ENCODE data around the gene TBL1X. TPM values are rescaled to one million over a fixed set of nuclear protein-coding genes. Genes with fewer than 3 reads are reported as not detected.

Gene TBL1X
- total and polyA plus RNA-seq, 2 of the 13 experiments (the other 11 are each of a cell fraction or from before 2014, with no cell fraction given), result 17.6 to 19.9 TPM

DNA sequence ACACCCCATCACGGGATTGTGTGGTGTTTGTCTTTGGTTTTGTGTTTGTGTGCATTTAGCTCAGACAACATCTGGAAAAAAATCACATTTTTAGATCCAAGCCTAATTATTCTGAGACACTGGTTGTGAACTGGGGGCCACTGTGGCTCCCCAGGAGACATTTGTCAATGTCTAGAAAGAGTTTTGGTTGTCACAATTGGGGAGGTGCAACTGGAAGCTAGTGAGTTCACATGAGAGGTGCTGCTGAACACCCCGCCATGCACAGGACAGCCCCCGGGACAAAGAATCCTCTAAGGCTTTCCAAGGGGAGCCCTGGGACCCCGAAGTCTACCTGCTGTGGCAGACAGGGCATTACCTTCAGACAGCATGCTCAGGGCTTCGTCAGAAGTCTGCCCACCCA, 274.3 kb downstream of the TBL1X start:
- POLR2A ChIA-PET, result no interaction called here
- in situ Hi-C loops (cut with HindIII; ENCODE audit: extremely low pct_ligation_motif_present, low pct_unique_long_range_greater_than_20kb), result no loop called here
- Histone ChIP-seq H3K4me1 (ENCODE audit: insufficient read depth, low read length) (no peaks in the 10 kb centered on the region), H3K27me3 (ENCODE audit: control insufficient read depth in 1 of 2, insufficient read depth in 2 of 2, low read length in 2 of 2) (no peaks in the 10 kb centered on the region), H3K27ac (ENCODE audit: extremely low read length, insufficient read depth, low read length) (no peak overlapping the region), H3K36me3 (replicated peaks in 1 of 2; ENCODE audit: control insufficient read depth in 1 of 2, insufficient read depth in 2 of 2, low read length in 2 of 2) (no peaks in the 10 kb centered on the region), H3K4me2 (ENCODE audit: low read depth, low read length) (no peak overlapping the region), H3K79me2 (ENCODE audit: insufficient read depth, low read length) (no peaks in the 10 kb centered on the region), H2AFZ (ENCODE audit: low read length) (no peak overlapping the region), H4K20me1 (ENCODE audit: insufficient read depth, low read length) (no peaks in the 10 kb centered on the region), H3K9me3 (ENCODE audit: low read length) (no peaks in the 10 kb centered on the region), H3K9ac (ENCODE audit: insufficient read depth, low read depth, low read length) (no peak overlapping the region), H3K4me3 (replicated peaks in 1 of 3; ENCODE audit: insufficient read depth in 1 of 3, low read depth in 2 of 3, low read length in 3 of 3) (no peak overlapping the region)
- CTCF ChIA-PET (ENCODE audit: low intra/inter-chr PET ratio, low total read pairs), result no interaction called here
- BruUV-seq (replicated peaks), result no TSS peak
- intact Hi-C loops (cut with micrococcal nuclease; ENCODE audit: unreplicated experiment), result no loop called here
- no peak for ATAC-seq
- 75% methylated on average over 1 of the region's 5 CpGs for WGBS (ENCODE audit: low lambda C conversion rate)
- DNase-seq (ENCODE audit: low spot score), result no peak
- no peak for FAIRE-seq
- TF ChIP-seq KLF15 (CRISPR knock-in tag; IDR thresholded peaks at IDR 0.05; ENCODE audit: borderline replicate concordance) (no peak), NPAS2 (CRISPR knock-in tag; IDR thresholded peaks at IDR 0.05; ENCODE audit: borderline replicate concordance) (no peak), RBM22 (optimal IDR thresholded peaks at IDR 0.05; ENCODE audit: low read length) (no peak), E2F1 (CRISPR knock-in tag; IDR thresholded peaks at IDR 0.05) (no peak), ZBTB10 (CRISPR knock-in tag; IDR thresholded peaks at IDR 0.05; ENCODE audit: borderline replicate concordance) (no peak), FOXC1 (CRISPR knock-in tag; IDR thresholded peaks at IDR 0.05; ENCODE audit: borderline replicate concordance) (no peak), PAX8 (CRISPR knock-in tag; IDR thresholded peaks at IDR 0.05; ENCODE audit: borderline replicate concordance) (no peak), FOXA3 (CRISPR knock-in tag; IDR thresholded peaks at IDR 0.05) (no peak), ZNF792 (CRISPR knock-in tag; IDR thresholded peaks at IDR 0.05) (no peak), NCOR1 (IDR thresholded peaks at IDR 0.05; ENCODE audit: borderline replicate concordance, low read length) (no peak), ZNF256 (CRISPR knock-in tag; conservative IDR thresholded peaks at IDR 0.05) (no peak), U2AF1 (optimal IDR thresholded peaks at IDR 0.05; ENCODE audit: low read depth, low read length) (no peak), CREB1 (IDR thresholded peaks at IDR 0.05) (no peak), CREB1 (CRISPR knock-in tag; IDR thresholded peaks at IDR 0.05) (no peak)
- TF ChIP-seq, protein P1, sequence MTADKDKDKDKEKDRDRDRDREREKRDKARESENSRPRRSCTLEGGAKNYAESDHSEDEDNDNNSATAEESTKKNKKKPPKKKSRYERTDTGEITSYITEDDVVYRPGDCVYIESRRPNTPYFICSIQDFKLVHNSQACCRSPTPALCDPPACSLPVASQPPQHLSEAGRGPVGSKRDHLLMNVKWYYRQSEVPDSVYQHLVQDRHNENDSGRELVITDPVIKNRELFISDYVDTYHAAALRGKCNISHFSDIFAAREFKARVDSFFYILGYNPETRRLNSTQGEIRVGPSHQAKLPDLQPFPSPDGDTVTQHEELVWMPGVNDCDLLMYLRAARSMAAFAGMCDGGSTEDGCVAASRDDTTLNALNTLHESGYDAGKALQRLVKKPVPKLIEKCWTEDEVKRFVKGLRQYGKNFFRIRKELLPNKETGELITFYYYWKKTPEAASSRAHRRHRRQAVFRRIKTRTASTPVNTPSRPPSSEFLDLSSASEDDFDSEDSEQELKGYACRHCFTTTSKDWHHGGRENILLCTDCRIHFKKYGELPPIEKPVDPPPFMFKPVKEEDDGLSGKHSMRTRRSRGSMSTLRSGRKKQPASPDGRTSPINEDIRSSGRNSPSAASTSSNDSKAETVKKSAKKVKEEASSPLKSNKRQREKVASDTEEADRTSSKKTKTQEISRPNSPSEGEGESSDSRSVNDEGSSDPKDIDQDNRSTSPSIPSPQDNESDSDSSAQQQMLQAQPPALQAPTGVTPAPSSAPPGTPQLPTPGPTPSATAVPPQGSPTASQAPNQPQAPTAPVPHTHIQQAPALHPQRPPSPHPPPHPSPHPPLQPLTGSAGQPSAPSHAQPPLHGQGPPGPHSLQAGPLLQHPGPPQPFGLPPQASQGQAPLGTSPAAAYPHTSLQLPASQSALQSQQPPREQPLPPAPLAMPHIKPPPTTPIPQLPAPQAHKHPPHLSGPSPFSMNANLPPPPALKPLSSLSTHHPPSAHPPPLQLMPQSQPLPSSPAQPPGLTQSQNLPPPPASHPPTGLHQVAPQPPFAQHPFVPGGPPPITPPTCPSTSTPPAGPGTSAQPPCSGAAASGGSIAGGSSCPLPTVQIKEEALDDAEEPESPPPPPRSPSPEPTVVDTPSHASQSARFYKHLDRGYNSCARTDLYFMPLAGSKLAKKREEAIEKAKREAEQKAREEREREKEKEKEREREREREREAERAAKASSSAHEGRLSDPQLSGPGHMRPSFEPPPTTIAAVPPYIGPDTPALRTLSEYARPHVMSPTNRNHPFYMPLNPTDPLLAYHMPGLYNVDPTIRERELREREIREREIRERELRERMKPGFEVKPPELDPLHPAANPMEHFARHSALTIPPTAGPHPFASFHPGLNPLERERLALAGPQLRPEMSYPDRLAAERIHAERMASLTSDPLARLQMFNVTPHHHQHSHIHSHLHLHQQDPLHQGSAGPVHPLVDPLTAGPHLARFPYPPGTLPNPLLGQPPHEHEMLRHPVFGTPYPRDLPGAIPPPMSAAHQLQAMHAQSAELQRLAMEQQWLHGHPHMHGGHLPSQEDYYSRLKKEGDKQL (CRISPR knock-in tag; IDR thresholded peaks at IDR 0.05; ENCODE audit: low read depth), result no peak
- TF ChIP-seq, protein P2, sequence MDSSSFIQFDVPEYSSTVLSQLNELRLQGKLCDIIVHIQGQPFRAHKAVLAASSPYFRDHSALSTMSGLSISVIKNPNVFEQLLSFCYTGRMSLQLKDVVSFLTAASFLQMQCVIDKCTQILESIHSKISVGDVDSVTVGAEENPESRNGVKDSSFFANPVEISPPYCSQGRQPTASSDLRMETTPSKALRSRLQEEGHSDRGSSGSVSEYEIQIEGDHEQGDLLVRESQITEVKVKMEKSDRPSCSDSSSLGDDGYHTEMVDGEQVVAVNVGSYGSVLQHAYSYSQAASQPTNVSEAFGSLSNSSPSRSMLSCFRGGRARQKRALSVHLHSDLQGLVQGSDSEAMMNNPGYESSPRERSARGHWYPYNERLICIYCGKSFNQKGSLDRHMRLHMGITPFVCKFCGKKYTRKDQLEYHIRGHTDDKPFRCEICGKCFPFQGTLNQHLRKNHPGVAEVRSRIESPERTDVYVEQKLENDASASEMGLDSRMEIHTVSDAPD (CRISPR knock-in tag; IDR thresholded peaks at IDR 0.05), result no peak
